Lower leg skin (tissue), 3 donors: Measurements from ENCODE around the gene GAD2.

Experiments used
- CTCF ChIP-seq, 3 donors: fragments of 450-650 bp; IDR thresholded peaks; one replicate each; pipeline ENCODE4 v1.5.1; 2016; ENCODE audit warnings: antibody characterized with exemption in 3 of 3, mild to moderate bottlenecking in 3 of 3, moderate library complexity in 2 of 3
- POLR2A ChIP-seq, 2 donors: fragments of 450-650 bp; IDR thresholded peaks; one replicate each; pipeline ENCODE4 v1.6.1; 2016 to 2017; ENCODE audit warnings: antibody characterized with exemption in 2 of 2, mild to moderate bottlenecking in 1 of 2, moderate library complexity in 1 of 2

- no peak for TF ChIP-seq POLR2A (IDR thresholded peaks at IDR 0.05)
- TF ChIP-seq CTCF (IDR thresholded peaks at IDR 0.05), result no peak
Observed at GRCh38 chr10:26331371-26331770, 114.8 kb downstream of the GAD2 start.
